Measurements from ENCODE around the gene ZNF84. TPM values are rescaled to one million over a fixed set of nuclear protein-coding genes. Genes with fewer than 3 reads are reported as not detected.
A peak's percentile ranks its signal among the peaks of the same experiment; 100 is the strongest.

ZNF84 gene
- total RNA-seq, 1 experiment from 2014 or later, result 28.3 TPM

DNA sequence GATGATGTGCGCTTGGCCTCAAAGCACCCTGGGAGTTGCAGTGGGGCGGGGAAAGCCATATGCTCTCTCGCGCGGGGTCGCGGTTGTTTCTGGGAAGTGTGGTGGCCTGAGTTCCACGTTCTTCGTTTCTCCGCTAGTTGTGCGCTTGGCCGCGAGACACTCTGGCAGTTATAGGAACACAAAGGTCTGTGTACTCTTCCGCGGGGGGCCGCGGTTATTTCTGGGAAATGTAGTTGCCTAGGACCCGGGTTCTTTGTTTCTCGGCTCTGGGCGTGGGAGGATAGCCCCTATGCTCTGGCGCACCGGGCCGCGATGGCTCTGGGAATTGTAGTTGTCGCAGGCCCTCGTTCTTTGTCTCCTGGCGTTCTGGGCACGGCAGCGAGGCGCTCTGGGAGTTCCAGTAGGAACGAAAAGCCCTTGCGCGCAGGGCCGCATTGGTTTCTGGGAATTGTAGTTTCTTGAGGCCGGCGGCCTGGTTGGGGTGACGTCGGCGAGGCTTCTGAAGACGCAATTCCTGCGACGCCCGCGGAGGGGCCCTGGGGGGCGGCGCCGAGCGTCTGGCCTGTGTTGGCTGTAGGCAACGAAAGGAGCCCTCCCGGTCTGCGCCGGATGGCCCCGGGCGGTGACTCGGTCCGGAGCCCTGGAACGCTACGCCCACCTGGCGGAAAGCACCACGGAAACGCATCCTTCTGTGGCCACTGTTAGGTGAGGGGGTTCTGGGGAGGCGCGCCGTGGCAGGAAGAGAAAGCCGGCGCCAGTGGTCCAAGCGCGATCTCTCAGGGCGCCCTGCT, 43.3 kb downstream of the ZNF84 start, which contains the start of gene ZNF140 (continued):
- TF ChIP-seq, protein P1, sequence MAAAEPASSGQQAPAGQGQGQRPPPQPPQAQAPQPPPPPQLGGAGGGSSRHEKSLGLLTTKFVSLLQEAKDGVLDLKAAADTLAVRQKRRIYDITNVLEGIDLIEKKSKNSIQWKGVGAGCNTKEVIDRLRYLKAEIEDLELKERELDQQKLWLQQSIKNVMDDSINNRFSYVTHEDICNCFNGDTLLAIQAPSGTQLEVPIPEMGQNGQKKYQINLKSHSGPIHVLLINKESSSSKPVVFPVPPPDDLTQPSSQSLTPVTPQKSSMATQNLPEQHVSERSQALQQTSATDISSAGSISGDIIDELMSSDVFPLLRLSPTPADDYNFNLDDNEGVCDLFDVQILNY (CRISPR knock-in tag; IDR thresholded peaks at IDR 0.05), result no peak
- no peak for TF ChIP-seq ELF4 (CRISPR knock-in tag; IDR thresholded peaks at IDR 0.05; ENCODE audit: low read depth)
- no peak for TF ChIP-seq ZNF423 (CRISPR knock-in tag; IDR thresholded peaks at IDR 0.05)
- no peak for TF ChIP-seq ESRRA (CRISPR knock-in tag; IDR thresholded peaks at IDR 0.05; ENCODE audit: borderline replicate concordance)
- TF ChIP-seq ZNF416 (CRISPR knock-in tag; IDR thresholded peaks at IDR 0.05), result no peak
- TF ChIP-seq ZNF396 (CRISPR knock-in tag; IDR thresholded peaks at IDR 0.05; ENCODE audit: borderline replicate concordance), result no peak
- TF ChIP-seq SMAD3 (CRISPR knock-in tag; IDR thresholded peaks at IDR 0.05; ENCODE audit: borderline replicate concordance), result no peak
- TF ChIP-seq, protein P2, sequence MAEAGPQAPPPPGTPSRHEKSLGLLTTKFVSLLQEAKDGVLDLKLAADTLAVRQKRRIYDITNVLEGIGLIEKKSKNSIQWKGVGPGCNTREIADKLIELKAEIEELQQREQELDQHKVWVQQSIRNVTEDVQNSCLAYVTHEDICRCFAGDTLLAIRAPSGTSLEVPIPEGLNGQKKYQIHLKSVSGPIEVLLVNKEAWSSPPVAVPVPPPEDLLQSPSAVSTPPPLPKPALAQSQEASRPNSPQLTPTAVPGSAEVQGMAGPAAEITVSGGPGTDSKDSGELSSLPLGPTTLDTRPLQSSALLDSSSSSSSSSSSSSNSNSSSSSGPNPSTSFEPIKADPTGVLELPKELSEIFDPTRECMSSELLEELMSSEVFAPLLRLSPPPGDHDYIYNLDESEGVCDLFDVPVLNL (CRISPR knock-in tag; IDR thresholded peaks at IDR 0.05; ENCODE audit: borderline replicate concordance, low read depth), result no peak

DNA sequence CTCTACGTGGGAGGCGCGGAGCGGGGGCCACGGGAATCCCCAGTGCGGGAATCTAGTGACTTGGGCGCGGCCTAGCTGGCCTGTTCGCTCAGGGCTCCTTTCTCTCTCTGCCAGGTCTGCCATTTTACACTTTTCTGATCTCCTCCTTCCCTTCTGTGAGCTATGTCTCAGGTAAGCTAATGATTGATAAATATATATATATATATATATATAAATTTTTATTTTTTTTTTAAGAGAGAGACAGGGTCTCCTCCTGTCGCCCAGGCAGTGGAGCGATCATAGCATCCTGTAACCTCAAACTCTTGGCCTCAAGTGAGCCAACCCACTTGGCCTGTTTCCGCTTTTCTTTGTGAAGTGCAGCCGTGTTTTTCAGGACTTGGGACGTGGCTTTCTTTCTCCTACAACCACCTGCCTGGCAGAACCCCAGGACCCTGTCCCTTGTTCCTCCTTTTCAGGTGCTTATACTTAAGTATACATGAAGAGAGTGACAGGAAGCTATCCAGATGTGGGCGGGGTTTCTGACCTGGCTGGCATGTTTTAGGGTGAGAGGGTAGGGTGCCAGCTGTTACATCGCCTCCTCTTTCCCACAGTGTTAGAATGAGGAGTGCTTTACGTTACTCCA, 44.0 kb downstream of the ZNF84 start:
- Mint-ChIP-seq H3K36me3 (peaks cover 68% of the 10 kb centered on the region), H3K4me3 (no peak overlapping the region), H3K27me3 (ENCODE audit: low read depth) (peaks cover 7% of the 10 kb centered on the region), H3K27ac (peak overlapping the region; percentile 84), H3K4me1 (peaks cover 3% of the 10 kb centered on the region; the same call in 1 of the 2 replicates), H3K9me3 (peaks cover 53% of the 10 kb centered on the region)
- peak; percentile 16 for DNase-seq (ENCODE audit: low spot score)
- TF ChIP-seq RORB (CRISPR knock-in tag; IDR thresholded peaks at IDR 0.05) (no peak), ZNF263 (CRISPR knock-in tag; IDR thresholded peaks at IDR 0.05; ENCODE audit: low read depth) (no peak), ZNF232 (CRISPR knock-in tag; IDR thresholded peaks at IDR 0.05) (no peak), TEAD4 (CRISPR knock-in tag; IDR thresholded peaks at IDR 0.05) (no peak), TEAD1 (CRISPR knock-in tag; IDR thresholded peaks at IDR 0.05) (no peak), SMAD4 (CRISPR knock-in tag; IDR thresholded peaks at IDR 0.05) (no peak), HMGA2 (CRISPR knock-in tag; IDR thresholded peaks at IDR 0.05) (no peak), SP1 (CRISPR knock-in tag; conservative IDR thresholded peaks at IDR 0.05) (no peak), NR2C2 (CRISPR knock-in tag; IDR thresholded peaks at IDR 0.05) (no peak), JAZF1 (CRISPR knock-in tag; IDR thresholded peaks at IDR 0.05) (no peak), ZBTB21 (CRISPR knock-in tag; IDR thresholded peaks at IDR 0.05; ENCODE audit: borderline replicate concordance) (no peak), ZNF416 (CRISPR knock-in tag; IDR thresholded peaks at IDR 0.05) (no peak), EMX1 (CRISPR knock-in tag; IDR thresholded peaks at IDR 0.05) (no peak), NFATC4 (CRISPR knock-in tag; IDR thresholded peaks at IDR 0.05) (no peak), FOXK1 (CRISPR knock-in tag; IDR thresholded peaks at IDR 0.05) (no peak; the same call in 1 of the 2 replicates)
- TF ChIP-seq, protein P3, sequence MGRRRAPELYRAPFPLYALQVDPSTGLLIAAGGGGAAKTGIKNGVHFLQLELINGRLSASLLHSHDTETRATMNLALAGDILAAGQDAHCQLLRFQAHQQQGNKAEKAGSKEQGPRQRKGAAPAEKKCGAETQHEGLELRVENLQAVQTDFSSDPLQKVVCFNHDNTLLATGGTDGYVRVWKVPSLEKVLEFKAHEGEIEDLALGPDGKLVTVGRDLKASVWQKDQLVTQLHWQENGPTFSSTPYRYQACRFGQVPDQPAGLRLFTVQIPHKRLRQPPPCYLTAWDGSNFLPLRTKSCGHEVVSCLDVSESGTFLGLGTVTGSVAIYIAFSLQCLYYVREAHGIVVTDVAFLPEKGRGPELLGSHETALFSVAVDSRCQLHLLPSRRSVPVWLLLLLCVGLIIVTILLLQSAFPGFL (CRISPR knock-in tag; IDR thresholded peaks at IDR 0.05; ENCODE audit: borderline replicate concordance), result no peak
- TF ChIP-seq, protein P4, sequence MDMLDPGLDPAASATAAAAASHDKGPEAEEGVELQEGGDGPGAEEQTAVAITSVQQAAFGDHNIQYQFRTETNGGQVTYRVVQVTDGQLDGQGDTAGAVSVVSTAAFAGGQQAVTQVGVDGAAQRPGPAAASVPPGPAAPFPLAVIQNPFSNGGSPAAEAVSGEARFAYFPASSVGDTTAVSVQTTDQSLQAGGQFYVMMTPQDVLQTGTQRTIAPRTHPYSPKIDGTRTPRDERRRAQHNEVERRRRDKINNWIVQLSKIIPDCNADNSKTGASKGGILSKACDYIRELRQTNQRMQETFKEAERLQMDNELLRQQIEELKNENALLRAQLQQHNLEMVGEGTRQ (CRISPR knock-in tag; IDR thresholded peaks at IDR 0.05), result no peak
- TF ChIP-seq, protein P5, sequence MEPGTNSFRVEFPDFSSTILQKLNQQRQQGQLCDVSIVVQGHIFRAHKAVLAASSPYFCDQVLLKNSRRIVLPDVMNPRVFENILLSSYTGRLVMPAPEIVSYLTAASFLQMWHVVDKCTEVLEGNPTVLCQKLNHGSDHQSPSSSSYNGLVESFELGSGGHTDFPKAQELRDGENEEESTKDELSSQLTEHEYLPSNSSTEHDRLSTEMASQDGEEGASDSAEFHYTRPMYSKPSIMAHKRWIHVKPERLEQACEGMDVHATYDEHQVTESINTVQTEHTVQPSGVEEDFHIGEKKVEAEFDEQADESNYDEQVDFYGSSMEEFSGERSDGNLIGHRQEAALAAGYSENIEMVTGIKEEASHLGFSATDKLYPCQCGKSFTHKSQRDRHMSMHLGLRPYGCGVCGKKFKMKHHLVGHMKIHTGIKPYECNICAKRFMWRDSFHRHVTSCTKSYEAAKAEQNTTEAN (CRISPR knock-in tag; IDR thresholded peaks at IDR 0.05), result no peak
- TF ChIP-seq, protein P6, sequence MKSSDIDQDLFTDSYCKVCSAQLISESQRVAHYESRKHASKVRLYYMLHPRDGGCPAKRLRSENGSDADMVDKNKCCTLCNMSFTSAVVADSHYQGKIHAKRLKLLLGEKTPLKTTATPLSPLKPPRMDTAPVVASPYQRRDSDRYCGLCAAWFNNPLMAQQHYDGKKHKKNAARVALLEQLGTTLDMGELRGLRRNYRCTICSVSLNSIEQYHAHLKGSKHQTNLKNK (CRISPR knock-in tag; IDR thresholded peaks at IDR 0.05), result no peak
- TF ChIP-seq, protein P7, sequence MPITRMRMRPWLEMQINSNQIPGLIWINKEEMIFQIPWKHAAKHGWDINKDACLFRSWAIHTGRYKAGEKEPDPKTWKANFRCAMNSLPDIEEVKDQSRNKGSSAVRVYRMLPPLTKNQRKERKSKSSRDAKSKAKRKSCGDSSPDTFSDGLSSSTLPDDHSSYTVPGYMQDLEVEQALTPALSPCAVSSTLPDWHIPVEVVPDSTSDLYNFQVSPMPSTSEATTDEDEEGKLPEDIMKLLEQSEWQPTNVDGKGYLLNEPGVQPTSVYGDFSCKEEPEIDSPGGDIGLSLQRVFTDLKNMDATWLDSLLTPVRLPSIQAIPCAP (CRISPR knock-in tag; IDR thresholded peaks at IDR 0.05), result no peak
- no peak for ATAC-seq
- CTCF ChIA-PET, result interaction anchor here (0.9 kb wide), 1 partner anchor 100 kb away, joined by 3 read pairs; no protein-coding TSS in a partner anchor
- POLR2A ChIA-PET, result interaction anchor here (0.6 to 1.4 kb wide), 3 partner anchors 48 to 100 kb away, joined by 3 to 5 read pairs (median 3); partner anchors contain the start of gene ZNF268

All from WTC11 (cell line).